HG02571 (cell line): Measurements from ENCODE around the gene ASGR1.
"Not testable (repeated sequence)": the region's sequence is repeated elsewhere in the genome, so short reads cannot be mapped to it uniquely, and the experiment has no call there.

Experiments used
- ATAC-seq: cut with Tn5 transposase; IDR thresholded peaks from one replicate; pipeline ENCODE4 v1.9.1; 2021; ENCODE audit warnings: mild to moderate bottlenecking, moderate library complexity; ENCODE audit not compliant: unreplicated experiment

Gene ASGR1

DNA sequence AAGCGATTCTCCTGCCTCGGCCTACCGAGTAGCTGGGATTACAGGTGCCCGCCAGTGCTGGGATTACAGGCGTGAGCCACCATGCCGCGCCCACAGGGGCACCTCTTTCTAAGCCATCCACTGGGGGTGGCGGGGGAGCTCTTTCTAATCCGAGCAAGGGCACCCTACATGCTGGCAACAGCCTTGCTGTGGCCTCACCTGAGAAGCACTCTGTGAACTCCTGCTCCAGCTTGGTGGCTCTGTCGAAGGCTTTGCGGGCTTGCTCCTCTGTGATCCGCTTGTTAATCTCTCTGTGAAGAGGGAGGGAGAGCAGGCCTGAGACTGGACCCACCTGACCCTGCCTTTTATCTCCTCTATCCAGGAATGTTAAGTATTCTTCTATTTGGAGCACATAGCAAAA lies 11.9 kb upstream of the ASGR1 start:
- ATAC-seq, result no peak

DNA sequence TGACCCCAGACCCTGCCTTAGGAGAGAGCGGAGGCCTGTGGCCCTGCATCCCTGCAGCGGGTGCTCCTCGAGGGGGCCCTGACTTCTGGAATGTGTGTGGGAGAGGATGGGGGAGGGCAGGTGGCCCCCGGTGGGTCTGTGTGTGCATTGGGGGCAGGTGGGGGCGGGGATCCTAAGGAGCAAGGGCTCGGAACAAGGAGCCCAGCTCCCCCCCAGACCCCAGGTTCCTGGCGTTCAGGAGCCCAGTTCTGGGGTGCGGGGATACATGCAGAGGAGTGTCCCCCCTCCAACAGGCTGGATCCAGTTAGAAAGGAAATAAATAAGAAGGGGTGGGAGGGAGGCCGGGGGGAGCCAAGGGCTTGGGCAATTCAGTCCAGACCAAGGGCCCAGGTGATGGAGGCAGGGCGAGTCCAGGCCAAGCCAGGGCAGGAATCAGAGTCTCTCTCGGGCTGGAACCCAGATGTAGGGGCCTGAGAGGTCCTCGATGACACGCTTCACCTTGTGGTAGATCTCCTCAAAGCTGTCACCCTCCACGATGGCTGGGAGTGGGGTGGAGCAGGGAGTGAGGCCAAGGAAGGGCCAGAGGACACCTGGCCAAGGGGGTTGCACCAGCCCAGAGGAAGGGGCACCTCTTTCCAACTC lies 11.2 kb upstream of the ASGR1 start:
- no peak for ATAC-seq

DNA sequence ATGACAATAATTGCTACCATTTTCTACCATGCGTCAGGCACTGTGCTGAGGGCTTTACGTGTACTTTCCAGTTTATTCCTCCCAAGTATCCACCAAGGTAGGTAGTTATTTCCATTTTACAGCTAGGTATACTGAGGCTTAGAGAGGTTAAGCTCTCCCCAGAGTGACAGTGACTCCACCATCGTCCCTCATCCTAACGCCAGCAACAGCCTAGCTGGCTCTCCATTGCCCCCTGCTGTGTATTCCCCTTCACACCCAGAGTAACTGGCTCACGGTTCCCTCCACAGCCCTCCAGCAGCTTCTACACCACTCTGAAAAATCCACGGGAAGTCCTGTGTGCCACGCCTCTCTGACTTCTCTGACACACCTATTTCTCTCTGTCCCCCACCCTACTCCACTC lies 7.1 kb upstream of the ASGR1 start:
- ATAC-seq, result no peak

DNA sequence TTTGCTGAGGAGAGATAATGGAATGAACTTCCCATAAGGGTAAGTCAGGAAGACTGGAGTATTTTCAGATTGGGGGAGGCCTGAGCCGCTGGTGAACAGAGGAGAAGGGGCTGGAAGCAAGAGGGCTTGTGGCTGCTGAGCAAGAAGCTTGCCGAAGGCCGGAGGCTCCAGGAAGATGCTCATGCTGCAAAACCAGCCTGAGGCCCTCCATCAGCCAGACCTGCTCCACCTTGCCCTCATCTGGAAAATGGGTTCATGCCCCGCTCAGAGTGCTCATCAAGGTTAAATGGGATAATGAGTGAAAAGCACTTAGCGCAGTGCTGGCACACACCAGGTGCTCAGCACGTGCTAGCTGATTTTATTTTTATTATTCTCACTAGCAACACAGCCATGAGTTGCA lies 5.5 kb upstream of the ASGR1 start:
- ATAC-seq, result no peak

DNA sequence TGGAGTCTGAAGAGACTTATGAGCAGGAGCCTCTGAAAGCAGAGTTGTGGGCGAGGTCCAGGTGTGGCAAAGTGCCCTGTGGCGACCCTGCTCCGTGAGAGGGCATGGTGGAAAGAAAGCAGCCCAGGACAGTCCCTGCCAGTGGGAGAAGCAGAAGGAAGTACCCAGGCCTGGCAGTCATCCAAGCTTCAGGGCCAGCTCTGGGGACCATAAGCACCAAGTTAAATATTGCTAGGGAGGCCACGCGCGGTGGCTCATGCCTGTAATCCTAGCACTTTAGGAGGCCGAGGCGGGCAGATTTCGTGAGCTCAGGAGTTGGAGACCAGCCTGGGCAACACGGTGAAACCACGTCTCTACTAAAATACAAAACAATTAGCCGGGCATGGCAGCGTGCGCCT lies 4.9 kb upstream of the ASGR1 start:
- no peak for ATAC-seq

DNA sequence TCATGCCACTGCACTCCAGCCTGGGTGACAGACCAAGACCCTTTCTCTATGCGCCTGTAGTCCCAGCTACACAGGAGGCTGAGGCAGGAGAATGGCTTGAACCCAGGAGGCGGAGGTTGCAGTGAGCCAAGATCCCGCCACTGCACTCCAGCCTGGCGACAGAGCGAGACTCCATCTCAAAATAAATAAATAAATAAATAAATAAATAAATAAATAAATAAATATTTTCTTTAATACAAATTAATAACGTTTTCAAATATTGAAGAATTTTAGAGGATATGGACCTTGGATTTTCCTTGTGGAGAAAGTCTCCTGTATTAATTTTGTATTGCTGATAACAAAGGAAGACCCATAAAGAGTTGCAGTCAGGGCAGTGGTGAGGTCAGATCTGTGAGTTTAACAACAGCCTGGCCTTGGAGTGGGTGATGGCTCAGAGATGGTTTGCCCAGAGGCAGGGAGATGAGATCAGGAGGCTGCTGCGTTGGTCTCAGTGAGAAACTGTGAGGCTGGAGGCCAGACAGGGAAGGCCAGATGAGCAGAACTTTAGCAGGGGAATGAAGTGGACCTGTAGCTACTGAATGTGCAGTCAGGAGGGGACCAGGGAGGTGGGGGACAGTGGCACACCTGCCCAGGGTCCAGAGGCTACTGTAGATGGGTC lies 4.4 kb upstream of the ASGR1 start:
- ATAC-seq, result no peak

DNA sequence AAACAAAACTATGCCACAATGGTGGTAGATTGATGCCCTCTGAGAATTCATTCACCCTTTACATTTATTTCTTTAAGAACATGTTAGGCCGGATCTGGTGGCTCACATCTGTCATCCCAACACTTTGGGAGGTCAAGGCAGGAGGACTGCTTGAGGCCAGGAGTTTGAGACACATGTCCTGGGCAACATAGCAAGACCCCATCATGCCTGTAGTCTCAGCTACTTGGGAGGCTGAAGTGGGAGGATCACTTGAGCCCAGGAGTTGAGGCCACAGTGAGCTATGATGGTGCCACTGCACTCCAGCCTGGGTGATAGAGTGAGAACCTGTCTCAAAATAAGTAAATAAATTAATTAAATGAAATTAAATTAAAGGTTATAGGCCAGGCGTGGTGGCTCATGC lies 2.9 kb upstream of the ASGR1 start:
- not testable (repeated sequence) for ATAC-seq

DNA sequence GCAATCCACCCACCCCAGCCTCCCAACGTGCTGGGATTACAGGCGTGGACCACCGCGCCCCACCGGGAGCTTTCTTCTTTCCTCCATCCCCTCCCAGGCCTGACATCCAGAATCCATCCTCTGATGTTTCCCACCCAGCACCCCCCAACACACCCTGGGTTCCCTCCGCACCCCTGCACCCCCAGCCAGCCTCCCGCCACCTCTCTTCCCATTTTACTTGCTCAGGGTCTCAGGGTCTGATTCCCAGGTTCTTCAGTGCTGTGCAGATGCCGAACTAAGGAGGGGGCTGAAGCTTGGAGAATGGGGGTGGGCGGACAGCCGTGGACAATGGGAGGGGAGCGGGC lies 225 bp downstream of the ASGR1 start:
- ATAC-seq, result no peak

DNA sequence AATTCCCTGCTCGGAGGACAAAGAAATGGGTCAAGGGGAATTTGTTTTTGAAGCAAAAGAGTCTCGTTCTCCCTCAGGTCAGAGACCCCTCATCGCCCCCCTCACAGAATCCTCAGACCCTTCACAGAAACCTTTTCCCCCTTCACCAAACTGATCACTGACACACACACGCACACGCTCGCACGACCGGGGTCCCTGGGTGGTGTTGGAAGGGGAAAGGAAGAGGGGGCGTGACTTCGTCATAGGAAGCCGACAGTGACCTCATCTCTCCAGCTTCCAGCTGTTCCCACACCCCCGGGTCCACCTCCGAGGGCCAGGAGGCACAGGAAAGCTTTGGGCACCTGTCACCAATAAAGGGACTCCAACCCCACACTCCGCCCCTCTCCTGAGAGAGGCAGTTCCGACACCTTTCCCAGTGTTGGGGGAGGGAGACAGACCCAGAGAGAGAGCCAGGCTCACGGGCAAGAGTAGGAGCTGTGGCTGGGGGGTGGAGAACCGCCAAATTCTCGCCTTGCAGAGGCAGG lies 1.2 kb downstream of the ASGR1 start:
- no peak for ATAC-seq

DNA sequence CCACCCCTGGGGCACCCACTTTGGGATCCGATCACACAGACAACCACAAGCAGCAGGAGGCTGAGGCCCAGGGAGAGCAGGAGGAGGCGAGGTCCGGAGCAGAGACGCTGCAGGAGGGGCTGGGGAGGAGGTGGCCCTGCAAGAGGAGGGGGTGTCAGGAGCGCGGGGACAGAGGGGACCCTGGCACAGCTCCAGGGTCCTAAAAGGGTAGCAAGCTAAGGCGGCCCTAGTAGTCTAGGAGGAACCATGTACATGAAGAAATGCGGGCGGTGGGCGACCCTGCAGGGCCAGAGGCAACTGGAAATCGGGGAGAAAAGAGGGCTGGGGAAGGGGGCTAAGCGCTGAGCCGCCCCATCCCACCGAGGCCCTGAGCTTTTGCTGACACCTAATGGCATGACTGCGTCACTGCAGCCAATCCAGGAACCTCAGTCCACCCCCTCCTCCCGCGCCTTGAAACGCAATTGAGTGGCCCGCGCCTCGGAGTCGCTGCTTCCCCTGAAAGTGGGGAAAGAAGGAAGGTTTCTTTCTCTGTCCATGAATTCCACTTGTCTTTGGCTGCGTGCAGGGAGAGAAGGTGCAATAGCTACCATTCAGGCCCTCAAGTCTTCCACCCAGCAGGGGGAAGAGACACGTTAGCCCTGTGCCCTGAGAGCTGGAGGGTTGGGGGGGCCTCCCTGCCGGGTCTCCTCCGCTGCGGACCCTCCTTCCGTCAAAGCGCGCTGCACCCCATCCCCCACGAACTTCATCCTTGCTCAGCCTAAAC lies 1.8 kb downstream of the ASGR1 start:
- no peak for ATAC-seq

DNA sequence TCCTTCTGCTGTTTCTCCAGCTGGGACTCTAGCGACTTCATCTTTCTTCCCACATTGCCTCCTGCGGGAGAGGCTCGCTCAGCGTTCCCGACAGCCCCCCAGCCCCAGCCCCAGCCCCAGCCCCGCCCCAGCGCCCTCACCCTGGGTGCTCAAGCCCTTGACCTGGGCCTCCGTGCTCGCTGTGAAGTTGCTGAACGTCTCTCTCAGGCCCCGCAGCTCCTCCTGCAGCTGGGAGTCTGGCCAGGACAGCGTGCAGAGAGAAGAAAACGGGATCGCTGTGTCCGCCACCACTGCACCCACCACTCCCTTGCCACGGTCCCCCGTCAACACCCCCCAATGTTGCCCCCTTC lies 2.4 kb downstream of the ASGR1 start:
- no peak for ATAC-seq

DNA sequence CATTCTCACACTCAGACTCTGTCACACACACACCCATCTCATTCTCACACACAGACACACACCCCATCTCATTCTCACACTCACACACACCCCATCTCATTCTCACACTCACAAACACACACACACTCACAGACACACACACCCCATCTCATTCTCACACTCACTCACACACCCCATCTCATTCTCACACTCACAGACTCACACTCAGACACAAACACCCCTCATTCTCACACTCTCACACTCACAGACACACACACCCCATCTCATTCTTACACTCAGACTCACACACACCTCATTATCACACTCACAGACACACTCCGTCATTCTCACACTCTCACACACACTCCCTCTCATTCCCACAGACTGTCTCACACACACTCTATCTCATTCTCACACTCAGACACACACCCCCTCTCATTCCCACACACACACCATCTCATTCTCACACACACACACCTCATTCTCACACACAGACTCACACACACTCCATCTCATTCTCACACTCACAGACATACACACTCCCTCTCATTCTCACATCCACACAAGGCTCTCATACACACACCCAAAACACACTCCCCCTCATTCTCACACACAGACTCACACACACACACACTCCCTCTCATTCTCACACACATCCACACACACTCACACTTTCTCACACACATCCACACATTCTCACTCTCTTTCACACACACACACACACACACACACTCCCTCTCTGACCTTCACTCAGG lies 2.9 kb downstream of the ASGR1 start:
- no peak for ATAC-seq

DNA sequence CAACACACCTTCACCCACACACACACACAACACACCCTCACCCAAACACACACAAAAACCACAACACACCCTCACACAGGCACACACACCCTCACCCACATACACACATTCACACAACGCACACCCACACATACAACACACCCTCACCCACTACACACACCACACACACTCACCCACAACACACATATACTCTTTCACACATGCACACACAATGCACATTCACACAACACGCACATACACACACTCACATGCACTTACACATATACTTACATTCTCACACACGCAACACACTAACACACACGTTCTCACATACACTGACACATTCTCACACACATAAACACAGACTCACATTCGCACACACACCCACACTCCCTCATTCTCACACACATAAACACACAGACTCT lies 3.8 kb downstream of the ASGR1 start:
- no peak for ATAC-seq

DNA sequence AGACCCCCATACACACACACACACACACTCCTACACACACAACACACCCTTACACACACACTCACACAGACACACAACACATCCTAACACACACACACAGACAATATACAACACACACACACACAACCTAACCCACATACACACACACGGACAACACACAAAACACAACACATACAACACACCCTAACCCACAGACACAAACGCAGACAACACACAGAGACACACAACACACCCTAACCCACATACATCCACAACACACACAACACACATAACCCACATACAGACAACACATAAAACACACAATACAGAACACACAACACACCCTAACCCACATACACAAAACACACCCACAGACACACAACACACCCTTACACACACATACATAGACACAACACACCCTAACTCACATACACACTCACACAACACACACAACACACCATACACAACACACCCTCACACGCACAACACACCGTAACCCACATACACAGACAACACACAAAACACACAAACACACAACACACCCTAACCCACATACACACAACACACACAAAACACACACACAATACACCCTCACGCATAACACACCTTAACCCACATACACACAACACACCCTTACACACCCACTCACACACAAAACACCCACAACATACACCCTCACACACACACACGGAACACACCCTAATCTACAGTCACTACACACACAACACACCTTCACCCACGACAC lies 4.4 kb downstream of the ASGR1 start:
- no peak for ATAC-seq

DNA sequence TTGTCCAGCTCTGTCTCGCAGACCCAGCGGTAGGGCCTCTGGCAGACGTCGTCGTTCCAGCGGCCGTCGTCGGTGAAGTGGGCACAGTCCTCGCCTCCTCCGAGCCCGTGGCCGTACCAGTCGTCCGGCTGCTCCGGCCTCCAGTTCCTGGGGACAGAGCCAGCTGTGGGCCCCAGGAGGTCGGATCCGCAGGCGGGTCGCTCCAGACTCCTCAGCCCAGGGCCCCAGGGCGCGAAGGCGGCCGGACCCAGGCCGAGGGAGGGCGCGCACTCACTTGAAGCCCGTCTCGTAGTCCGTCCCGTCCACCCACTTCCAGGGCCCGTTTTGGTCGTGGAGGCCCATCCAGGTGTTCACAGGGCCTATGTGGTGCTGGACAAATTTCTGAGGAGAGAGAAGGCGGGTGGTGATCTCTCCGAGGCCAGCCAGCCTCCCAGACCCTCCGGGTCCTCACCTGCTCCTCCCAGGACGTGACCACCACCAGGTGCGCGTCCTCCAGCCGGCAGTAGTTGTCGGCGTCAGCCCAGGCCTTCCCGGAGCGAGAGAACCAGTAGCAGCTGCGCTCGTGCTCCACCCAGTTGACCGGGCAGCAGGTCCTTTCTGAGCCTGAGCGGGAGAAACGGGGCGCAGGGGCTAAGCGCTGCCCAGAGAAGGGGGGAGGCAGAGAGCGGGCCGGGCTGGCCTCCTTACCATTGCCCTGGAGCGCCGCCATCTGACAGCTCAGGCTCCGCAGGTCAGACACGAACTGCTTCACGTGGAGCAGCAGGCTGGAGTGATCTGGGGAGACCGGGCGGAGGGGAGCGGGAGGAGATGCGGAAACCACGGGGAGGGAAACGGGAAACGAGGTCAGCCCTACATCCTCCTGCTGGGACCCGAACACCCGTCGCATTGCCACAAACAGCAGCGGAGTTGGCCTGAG lies 5.2 kb downstream of the ASGR1 start:
- ATAC-seq, result no peak

DNA sequence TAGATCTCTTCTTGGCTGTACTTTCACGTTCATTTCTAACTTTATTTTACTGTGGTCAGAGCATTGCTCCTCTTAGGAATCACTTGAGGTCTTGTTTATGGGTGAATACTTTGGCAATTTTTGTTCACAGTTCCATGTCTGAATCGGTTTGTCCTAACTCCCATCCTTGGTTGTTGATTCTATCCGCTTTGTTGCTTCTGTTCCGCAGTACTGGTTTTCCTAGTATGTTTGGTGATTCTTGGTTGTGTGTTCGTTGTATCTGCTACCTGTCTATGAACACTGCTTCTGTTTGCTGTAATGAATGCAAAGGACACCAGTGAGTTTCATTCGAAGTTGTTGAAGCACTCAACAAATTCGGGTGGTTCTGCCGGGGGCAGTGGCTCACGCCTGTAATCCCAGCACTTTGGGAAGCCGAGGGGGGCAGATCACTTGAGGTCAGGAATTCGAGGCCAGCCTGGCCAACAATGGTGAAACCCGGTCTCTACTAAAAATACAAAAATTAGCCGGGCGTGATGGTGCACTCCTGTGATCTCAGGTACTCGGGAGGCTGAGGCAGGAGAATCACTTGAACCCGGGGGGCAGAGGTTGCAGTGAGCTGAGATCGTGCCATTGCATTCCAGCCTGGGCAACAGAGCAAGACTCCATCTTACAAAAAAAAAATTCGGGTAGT lies 6.5 kb downstream of the ASGR1 start:
- ATAC-seq, result not testable (repeated sequence)

DNA sequence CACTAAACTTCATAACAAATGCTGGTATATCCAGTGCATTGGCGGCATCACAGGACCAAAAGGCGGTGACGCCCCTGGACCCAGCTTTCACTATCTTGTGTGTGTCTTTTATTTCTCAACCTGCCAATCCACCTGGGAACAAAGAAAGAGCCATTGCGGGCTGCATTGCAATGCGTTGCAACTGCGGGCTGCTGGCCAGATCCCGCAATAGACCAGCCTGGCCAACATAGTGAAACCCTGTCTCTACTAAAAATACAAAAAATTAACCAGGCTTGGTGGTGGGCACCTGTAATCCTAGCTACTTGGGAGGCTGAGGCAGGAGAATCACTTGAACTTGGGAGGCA lies 9.6 kb downstream of the ASGR1 start:
- ATAC-seq, result not testable (repeated sequence)

DNA sequence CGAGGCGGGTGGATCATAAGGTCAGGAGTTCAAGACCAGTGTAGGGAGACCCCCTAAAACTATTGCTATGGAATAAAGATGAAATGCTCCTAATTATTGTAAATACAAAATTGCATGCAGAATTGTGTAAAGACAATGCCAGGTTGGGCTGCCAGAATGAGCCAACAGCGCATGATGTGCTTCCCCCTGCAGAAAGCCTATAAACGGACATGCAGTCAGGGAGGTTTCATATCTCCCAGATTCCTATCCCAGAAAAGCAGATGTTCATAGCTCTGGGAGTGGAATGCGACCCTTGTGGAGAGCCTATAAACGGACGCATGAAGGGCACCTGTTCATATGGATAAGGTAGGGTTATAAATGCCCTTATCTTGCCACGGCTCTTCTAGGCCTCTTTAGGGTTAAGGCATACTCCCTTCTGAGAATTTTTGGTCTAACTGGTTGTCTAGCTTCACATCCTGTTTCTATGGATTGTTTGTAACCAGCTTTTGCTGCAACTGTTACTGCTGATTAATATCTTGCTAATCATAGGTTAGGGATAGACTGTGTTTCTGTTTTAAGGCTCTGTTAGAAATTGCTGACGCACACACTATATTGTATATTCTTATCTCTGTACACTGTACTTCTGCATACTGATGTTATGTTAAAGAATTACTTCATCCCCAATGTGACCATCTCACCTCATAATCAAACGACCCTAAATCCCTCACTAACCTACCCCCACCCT lies 10.2 kb downstream of the ASGR1 start:
- not testable (repeated sequence) for ATAC-seq

DNA sequence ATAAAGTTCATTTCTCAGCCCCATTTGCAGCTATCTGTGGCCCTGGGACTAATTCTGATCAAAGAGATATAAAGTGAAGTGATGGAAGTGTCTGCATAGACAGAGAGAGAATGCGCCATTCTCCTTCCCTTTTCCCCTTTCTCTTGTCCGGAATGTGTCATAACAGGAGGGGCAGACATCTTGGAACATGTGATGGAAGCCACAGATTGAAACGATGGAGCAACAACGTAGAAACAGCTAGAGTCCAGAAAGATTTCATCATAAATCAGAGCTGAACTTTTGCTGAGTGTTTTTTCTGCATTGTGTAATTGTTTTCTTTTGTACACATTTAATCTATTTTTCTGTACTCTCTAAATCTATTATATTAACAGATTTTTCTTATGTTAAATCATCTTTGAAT lies 11.3 kb downstream of the ASGR1 start:
- no peak for ATAC-seq
